ENCODE results near the gene ARFGAP2. TPM values are rescaled to one million over a fixed set of nuclear protein-coding genes. Genes with fewer than 3 reads are reported as not detected.
A peak's percentile ranks its signal among the peaks of the same experiment; 100 is the strongest.

ARFGAP2 gene
- total and polyA plus RNA-seq, 3 donors from 2014 or later, result 82.4 to 178 (median 167) TPM

- Histone ChIP-seq H3K36me3 (ENCODE audit: low read depth, missing control alignments) (no peaks in the 10 kb centered on the region), H3K9me3 (no peaks in the 10 kb centered on the region), H3K27ac (peak overlapping the region; percentile 42 to 62), H3K27me3 (no peaks in the 10 kb centered on the region), H3K4me3 (peak overlapping the region; percentile 67 to 70), H3K4me1 (peaks cover 10% of the 10 kb centered on the region)
- DNase-seq, result no peak
- intact Hi-C loops (cut with DNase I; ENCODE audit: low total_unique reads), result loop anchor here (10.0 kb wide), 1 partner anchor 77 kb away; no protein-coding TSS in a partner anchor
- TF ChIP-seq CTCF (IDR thresholded peaks at IDR 0.05) (no peak), POLR2A (IDR thresholded peaks at IDR 0.05) (no peak)
- 24 to 45% methylated on average over 5 of the region's 5 CpGs for WGBS, 2 donors
Observed at GRCh38 chr11:47187723-47188122, 11.0 kb upstream of the ARFGAP2 start.

DNA sequence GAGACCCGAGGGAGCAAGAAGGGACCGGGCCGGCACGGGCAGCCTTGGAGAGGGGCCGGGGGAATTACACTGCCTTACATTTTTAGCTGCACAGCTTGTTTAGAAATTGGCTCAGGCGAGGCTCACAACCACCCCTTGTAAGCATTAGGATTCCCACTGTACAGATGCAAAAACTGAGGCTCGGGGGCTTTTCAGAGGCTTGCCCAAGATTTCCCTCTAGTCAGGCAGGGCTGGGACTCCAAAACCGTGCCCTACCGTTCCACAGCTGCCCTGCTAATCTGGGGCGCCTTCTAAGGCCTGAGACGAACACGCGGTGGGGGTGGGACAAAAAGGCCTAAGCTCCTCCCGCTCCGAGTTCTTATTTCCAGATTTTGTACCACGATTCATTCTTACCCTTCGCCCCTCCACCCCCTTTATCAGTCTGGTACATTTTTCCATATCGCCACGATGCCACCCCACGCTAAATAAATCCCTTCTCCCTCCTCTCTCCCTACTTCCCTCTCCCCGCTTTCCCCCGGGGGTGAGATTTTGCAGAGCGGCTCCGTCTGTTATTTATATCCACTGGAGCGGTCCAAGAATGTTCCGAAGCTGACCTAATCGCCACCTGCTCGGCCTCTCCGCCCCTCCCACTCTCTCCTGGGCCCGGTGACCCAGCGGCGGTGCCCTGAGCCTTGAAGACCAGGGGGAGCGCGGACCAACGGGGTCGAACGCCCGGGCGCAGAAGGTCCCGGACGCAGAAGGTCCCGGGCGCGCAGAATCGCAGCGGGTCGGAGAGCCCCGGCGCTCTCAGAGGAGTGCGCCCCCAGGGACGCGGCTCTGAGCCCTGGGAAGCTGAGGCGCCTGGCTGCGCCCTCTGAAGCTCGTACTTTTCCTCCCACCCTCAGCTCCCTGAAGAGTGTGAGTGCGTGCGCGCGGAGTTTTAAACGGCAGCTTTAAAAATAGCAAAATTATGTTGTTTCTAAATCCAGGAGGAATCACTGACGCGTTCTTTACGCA, 10.3 kb upstream of the ARFGAP2 start:
- peaks cover 10% of the 10 kb centered on the region for H3K4me1 ChIP-seq
- peak overlapping the region; percentile 42 to 62 for H3K27ac ChIP-seq
- H3K36me3 ChIP-seq (ENCODE audit: low read depth, missing control alignments), result no peaks in the 10 kb centered on the region
- H3K9me3 ChIP-seq, result no peaks in the 10 kb centered on the region
- no peak for TF ChIP-seq CTCF (IDR thresholded peaks at IDR 0.05)
- TF ChIP-seq POLR2A (IDR thresholded peaks at IDR 0.05), result no peak
- 1 to 2% methylated on average over 32 to 62 of the region's 63 CpGs for WGBS, 2 donors
- H3K27me3 ChIP-seq, result no peaks in the 10 kb centered on the region
- DNase-seq, result peak; percentile 58
- intact Hi-C loops (cut with DNase I; ENCODE audit: low total_unique reads), result loop anchor here (10.0 kb wide), 1 partner anchor 78 kb away; no protein-coding TSS in a partner anchor
- peak overlapping the region; percentile 67 to 70 for H3K4me3 ChIP-seq

GRCh38 chr11:47186076-47186699, 9.5 kb upstream of the ARFGAP2 start, which contains the start of gene PACSIN3:
Gene PACSIN3 (minus strand): TSS chr11:47186434. CDS start chr11:47182727, 3,707 bp downstream.
- DNase-seq, result no peak
- H3K4me1 ChIP-seq, result peaks cover 10% of the 10 kb centered on the region
- peak within 1 kb of the TSS; percentile 42 to 62 for H3K27ac ChIP-seq
- no peaks in the 10 kb centered on the region for H3K9me3 ChIP-seq
- intact Hi-C loops (cut with DNase I; ENCODE audit: low total_unique reads), result loop anchor here (10.0 kb wide), 1 partner anchor 79 kb away; no protein-coding TSS in a partner anchor
- WGBS, 2 donors, result 2% methylated on average over 37 of the region's 80 CpGs; no CpG with 5 or more reads in 1 of the 2 donors
- no peak for TF ChIP-seq POLR2A (IDR thresholded peaks at IDR 0.05)
- TF ChIP-seq CTCF (IDR thresholded peaks at IDR 0.05), result no peak
- H3K4me3 ChIP-seq, result peak within 1 kb of the TSS; percentile 67 to 70
- H3K36me3 ChIP-seq (ENCODE audit: low read depth, missing control alignments), result no peaks in the 10 kb centered on the region
- H3K27me3 ChIP-seq, result no peaks in the 10 kb centered on the region

- Histone ChIP-seq H3K27me3 (no peaks in the 10 kb centered on the region), H3K4me1 (peaks cover 10% of the 10 kb centered on the region), H3K9me3 (no peaks in the 10 kb centered on the region), H3K36me3 (ENCODE audit: low read depth, missing control alignments) (no peaks in the 10 kb centered on the region), H3K27ac (peak overlapping the region; percentile 39 to 62), H3K4me3 (peak overlapping the region; percentile 67 to 70)
- 0 to 5% methylated on average over 3 to 37 of the region's 50 CpGs for WGBS, 2 donors
- TF ChIP-seq CTCF (IDR thresholded peaks at IDR 0.05) (no peak), POLR2A (IDR thresholded peaks at IDR 0.05) (no peak)
- no peak for DNase-seq
- intact Hi-C loops (cut with DNase I; ENCODE audit: low total_unique reads), result loop anchor here (10.0 kb wide), 1 partner anchor 79 kb away; no protein-coding TSS in a partner anchor
Observed at GRCh38 chr11:47185305-47186075, 8.8 kb upstream of the ARFGAP2 start.

All from testis (tissue), 3 donors.